Measurements from ENCODE around the gene TNIP2.

DNA sequence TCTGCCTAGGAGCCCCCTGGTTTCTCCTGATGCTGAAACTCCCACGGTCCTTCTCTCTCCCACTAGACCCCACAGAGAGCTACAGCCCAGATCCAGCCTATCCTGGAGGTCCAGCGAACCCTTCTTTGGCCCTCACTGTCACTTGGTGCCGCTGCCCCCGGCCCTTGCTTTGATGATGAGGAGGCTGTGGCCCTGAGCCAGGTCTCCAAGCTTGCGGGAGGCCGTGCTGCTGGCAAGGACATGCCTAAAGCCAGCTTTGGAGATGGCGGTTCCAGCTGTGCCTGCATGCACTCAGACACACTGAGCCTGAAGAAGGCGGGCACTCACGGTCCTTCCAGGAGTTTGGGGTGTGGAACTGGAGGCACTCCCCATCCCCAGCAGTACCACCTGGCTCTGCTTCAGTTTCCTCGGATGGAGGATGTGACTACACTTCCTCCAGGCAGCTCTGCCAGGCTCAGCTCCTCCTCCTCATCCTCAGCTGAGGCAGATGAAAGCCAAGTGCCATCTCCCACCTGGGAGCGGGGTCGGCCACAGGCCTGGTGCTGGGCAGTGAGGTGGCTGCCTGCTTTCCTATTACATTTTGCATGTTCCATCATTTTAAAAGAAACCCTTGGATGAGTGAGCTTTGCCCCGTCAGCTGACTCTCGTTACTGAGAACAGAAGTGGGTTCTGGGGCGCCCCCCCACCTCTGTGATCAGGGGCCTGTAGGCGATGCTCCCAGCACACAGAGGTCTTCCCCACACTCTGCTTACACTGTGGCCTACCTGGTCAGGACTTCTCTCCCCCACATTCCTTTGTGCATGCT lies 9.0 kb downstream of the TNIP2 start:
- no peak for TF ChIP-seq EZH2 (IDR thresholded peaks at IDR 0.05; ENCODE audit: borderline replicate concordance)
- TF ChIP-seq, protein P1, sequence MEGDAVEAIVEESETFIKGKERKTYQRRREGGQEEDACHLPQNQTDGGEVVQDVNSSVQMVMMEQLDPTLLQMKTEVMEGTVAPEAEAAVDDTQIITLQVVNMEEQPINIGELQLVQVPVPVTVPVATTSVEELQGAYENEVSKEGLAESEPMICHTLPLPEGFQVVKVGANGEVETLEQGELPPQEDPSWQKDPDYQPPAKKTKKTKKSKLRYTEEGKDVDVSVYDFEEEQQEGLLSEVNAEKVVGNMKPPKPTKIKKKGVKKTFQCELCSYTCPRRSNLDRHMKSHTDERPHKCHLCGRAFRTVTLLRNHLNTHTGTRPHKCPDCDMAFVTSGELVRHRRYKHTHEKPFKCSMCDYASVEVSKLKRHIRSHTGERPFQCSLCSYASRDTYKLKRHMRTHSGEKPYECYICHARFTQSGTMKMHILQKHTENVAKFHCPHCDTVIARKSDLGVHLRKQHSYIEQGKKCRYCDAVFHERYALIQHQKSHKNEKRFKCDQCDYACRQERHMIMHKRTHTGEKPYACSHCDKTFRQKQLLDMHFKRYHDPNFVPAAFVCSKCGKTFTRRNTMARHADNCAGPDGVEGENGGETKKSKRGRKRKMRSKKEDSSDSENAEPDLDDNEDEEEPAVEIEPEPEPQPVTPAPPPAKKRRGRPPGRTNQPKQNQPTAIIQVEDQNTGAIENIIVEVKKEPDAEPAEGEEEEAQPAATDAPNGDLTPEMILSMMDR (IDR thresholded peaks at IDR 0.05; ENCODE audit: poor library complexity) = no peak
- TF ChIP-seq EZH2phosphoT487 (IDR thresholded peaks at IDR 0.05; ENCODE audit: low read depth, severe bottlenecking, unreplicated experiment) = no peak

All from hepatocyte (in vitro differentiated cells).